GM19238 (cell line): ENCODE results near the gene IRS2.

Source experiments
- DNase-seq: peaks from one replicate; pipeline ENCODE4 v3.0.0; 2011; ENCODE audit warnings: low spot score; ENCODE audit not compliant: insufficient read length

Gene IRS2

GRCh38 chr13:109803825-109804224 is 17.4 kb upstream of the IRS2 start:
- DNase-seq: no peak

- DNase-seq: no peak
Measured at GRCh38 chr13:109802936-109803335, 16.6 kb upstream of the IRS2 start.

GRCh38 chr13:109795011-109795410 is 8.6 kb upstream of the IRS2 start:
- no peak for DNase-seq

GRCh38 chr13:109794095-109794494 is 7.7 kb upstream of the IRS2 start:
- no peak for DNase-seq

GRCh38 chr13:109792416-109793059 is 6.2 kb upstream of the IRS2 start:
- no peak for DNase-seq

- no peak for DNase-seq
Measured at GRCh38 chr13:109790942-109791605, 4.7 kb upstream of the IRS2 start.

- no peak for DNase-seq
Measured at GRCh38 chr13:109790086-109790485, 3.7 kb upstream of the IRS2 start.

GRCh38 chr13:109789262-109789661 is 2.9 kb upstream of the IRS2 start:
- DNase-seq: no peak

GRCh38 chr13:109788372-109789111 is 2.2 kb upstream of the IRS2 start:
- no peak for DNase-seq

- no peak for DNase-seq
Measured at GRCh38 chr13:109787135-109787954, 962 bp upstream of the IRS2 start.

GRCh38 chr13:109785892-109786450 is 412 bp downstream of the IRS2 start:
- no peak for DNase-seq

GRCh38 chr13:109785141-109785891 is 1.1 kb downstream of the IRS2 start:
- no peak for DNase-seq

GRCh38 chr13:109784590-109785140 is 1.7 kb downstream of the IRS2 start:
- DNase-seq: no peak

GRCh38 chr13:109783815-109784589 is 2.4 kb downstream of the IRS2 start:
- no peak for DNase-seq

GRCh38 chr13:109783447-109783814 is 3.0 kb downstream of the IRS2 start:
- no peak for DNase-seq

- DNase-seq: no peak
Measured at GRCh38 chr13:109782823-109783431, 3.5 kb downstream of the IRS2 start.

GRCh38 chr13:109782066-109782822 is 4.1 kb downstream of the IRS2 start:
- no peak for DNase-seq

GRCh38 chr13:109781384-109782065 is 4.9 kb downstream of the IRS2 start:
- DNase-seq: no peak
